ENCODE data around the gene KMT2E.

The KMT2E gene

DNA sequence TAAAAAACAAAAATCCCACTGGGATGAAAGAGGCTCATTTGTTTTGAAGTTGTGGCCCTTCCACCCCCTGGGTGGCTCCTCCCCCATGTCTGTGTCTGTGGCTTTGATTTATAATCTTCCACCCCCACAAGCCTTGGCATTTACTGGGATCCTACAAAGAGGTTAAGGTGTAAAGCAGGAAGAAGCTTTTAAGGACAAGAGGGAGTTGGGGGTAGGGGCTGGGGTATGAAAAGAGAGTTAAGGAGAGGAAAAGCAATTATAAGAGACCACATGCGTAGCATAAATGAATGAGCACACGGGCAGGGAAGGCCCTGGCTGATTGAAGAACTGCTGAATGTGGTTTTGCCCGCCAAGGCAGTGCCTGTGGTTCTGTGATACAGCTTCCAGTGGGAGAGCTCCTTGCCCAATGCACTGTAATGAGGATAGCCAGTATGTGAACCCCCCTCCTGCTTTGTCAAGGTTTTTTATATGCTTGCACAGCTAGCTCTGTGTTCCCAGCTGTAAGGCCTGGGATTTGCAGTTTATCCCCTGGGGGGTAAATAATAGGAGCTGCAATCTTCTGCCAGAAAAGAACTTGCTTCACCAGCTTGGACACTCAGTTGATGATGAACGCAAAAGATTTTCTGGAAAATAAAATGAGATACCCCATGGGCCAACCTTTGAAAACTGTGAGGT lies 34.7 kb upstream of the KMT2E start:
- H3K4me1 ChIP-seq (ENCODE audit: insufficient read depth, low read length), result peaks cover 24% of the 10 kb centered on the region
- no peaks in the 10 kb centered on the region; the same call in 1 of the 2 replicates for H3K36me3 ChIP-seq (ENCODE audit: insufficient read depth, low read length)
- ATAC-seq (ENCODE audit: insufficient read depth, low read depth), result no peak
- H3K9me3 ChIP-seq (ENCODE audit: insufficient read depth, low read length, severe bottlenecking), result no peaks in the 10 kb centered on the region
- H2AFZ ChIP-seq (ENCODE audit: low read depth, low read length), result no peak overlapping the region
- H3K4me2 ChIP-seq (ENCODE audit: insufficient read depth, low read length), result no peak overlapping the region
- no peak for TF ChIP-seq EZH2 (IDR thresholded peaks at IDR 0.05; ENCODE audit: borderline replicate concordance, low read depth, low read length, severe bottlenecking)
- TF ChIP-seq, protein P1, sequence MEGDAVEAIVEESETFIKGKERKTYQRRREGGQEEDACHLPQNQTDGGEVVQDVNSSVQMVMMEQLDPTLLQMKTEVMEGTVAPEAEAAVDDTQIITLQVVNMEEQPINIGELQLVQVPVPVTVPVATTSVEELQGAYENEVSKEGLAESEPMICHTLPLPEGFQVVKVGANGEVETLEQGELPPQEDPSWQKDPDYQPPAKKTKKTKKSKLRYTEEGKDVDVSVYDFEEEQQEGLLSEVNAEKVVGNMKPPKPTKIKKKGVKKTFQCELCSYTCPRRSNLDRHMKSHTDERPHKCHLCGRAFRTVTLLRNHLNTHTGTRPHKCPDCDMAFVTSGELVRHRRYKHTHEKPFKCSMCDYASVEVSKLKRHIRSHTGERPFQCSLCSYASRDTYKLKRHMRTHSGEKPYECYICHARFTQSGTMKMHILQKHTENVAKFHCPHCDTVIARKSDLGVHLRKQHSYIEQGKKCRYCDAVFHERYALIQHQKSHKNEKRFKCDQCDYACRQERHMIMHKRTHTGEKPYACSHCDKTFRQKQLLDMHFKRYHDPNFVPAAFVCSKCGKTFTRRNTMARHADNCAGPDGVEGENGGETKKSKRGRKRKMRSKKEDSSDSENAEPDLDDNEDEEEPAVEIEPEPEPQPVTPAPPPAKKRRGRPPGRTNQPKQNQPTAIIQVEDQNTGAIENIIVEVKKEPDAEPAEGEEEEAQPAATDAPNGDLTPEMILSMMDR (IDR thresholded peaks at IDR 0.05; ENCODE audit: borderline replicate concordance, extremely low read depth, low read length, poor library complexity, severe bottlenecking), result no peak
- no peak overlapping the region for H3K27ac ChIP-seq (ENCODE audit: low read length)
- peaks cover 12% of the 10 kb centered on the region for H4K20me1 ChIP-seq (ENCODE audit: insufficient read depth, low read length)
- no peak for DNase-seq
- H3K9ac ChIP-seq (ENCODE audit: low read depth, low read length), result no peak overlapping the region
- no peaks in the 10 kb centered on the region for H3K27me3 ChIP-seq (ENCODE audit: insufficient read depth, low read length, poor library complexity)
- H3K4me3 ChIP-seq (ENCODE audit: low read depth in 1 of 2, low read length in 2 of 2), result no peak overlapping the region
- H3K79me2 ChIP-seq (ENCODE audit: insufficient read depth, low read length), result peaks cover 38% of the 10 kb centered on the region

- Histone ChIP-seq H3K4me2 (ENCODE audit: insufficient read depth, low read length) (no peak overlapping the region), H3K9ac (ENCODE audit: low read depth, low read length) (no peak overlapping the region), H3K27me3 (ENCODE audit: insufficient read depth, low read length, poor library complexity) (no peaks in the 10 kb centered on the region), H2AFZ (ENCODE audit: low read depth, low read length) (no peak overlapping the region), H3K79me2 (ENCODE audit: insufficient read depth, low read length) (peaks cover 38% of the 10 kb centered on the region), H3K4me1 (ENCODE audit: insufficient read depth, low read length) (peaks cover 35% of the 10 kb centered on the region), H3K27ac (ENCODE audit: low read length) (no peak overlapping the region), H3K36me3 (ENCODE audit: insufficient read depth, low read length) (no peaks in the 10 kb centered on the region; the same call in 1 of the 2 replicates), H3K4me3 (ENCODE audit: low read depth in 1 of 2, low read length in 2 of 2) (no peak overlapping the region), H3K9me3 (ENCODE audit: insufficient read depth, low read length, severe bottlenecking) (no peaks in the 10 kb centered on the region), H4K20me1 (ENCODE audit: insufficient read depth, low read length) (peaks cover 15% of the 10 kb centered on the region)
- DNase-seq (no peak), ATAC-seq (ENCODE audit: insufficient read depth, low read depth) (no peak)
- TF ChIP-seq, protein P1 (IDR thresholded peaks at IDR 0.05; ENCODE audit: borderline replicate concordance, extremely low read depth, low read length, poor library complexity, severe bottlenecking), result no peak
- no peak for TF ChIP-seq EZH2 (IDR thresholded peaks at IDR 0.05; ENCODE audit: borderline replicate concordance, low read depth, low read length, severe bottlenecking)
Observed at GRCh38 chr7:104980440-104980839, 33.6 kb upstream of the KMT2E start.

DNA sequence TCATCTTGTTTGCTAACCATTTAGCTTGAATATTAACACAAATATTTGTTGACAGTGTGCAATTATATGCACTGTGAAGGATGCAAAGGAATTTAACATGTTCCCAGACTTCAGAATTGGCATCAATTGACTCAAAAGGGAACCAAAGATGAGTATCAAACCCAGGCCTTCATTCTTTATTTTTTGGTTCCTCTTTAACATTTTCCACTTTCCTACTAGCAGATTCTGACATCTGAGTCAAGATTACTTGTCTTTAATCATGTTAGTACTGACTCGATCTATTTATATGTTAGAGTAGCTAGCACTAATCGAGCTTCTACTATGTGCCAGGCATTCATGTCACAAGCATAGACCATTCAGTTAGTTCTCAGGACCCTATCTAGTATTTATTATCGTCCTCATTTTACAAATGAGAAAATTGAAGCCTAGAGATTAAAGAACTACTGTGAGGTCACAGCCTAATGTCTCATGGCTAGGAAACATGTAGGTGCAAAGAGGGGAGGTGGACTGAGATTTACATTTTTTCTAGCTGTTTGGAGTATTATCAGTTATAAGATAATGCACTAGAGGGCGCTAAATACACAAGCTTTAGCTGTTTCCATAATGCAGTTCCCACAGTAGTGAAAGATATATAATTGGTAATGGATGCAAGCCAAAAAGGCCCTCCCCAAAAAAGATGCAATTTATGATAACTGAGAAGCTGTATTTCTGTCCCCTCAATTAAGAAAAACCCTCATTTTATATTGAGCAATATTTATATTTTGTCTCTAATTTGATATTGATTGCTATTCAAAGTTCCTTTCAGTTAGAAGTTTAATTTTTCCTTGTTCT lies 32.9 kb upstream of the KMT2E start:
- Histone ChIP-seq H3K27me3 (ENCODE audit: insufficient read depth, low read length, poor library complexity) (no peaks in the 10 kb centered on the region), H3K9me3 (ENCODE audit: insufficient read depth, low read length, severe bottlenecking) (no peaks in the 10 kb centered on the region), H4K20me1 (ENCODE audit: insufficient read depth, low read length) (peaks cover 15% of the 10 kb centered on the region), H3K4me3 (ENCODE audit: low read depth in 1 of 2, low read length in 2 of 2) (no peak overlapping the region), H3K79me2 (ENCODE audit: insufficient read depth, low read length) (peaks cover 38% of the 10 kb centered on the region), H3K27ac (ENCODE audit: low read length) (no peak overlapping the region), H3K4me1 (ENCODE audit: insufficient read depth, low read length) (peaks cover 41% of the 10 kb centered on the region), H2AFZ (ENCODE audit: low read depth, low read length) (no peak overlapping the region), H3K4me2 (ENCODE audit: insufficient read depth, low read length) (no peak overlapping the region), H3K36me3 (ENCODE audit: insufficient read depth, low read length) (no peaks in the 10 kb centered on the region; the same call in 1 of the 2 replicates), H3K9ac (ENCODE audit: low read depth, low read length) (no peak overlapping the region)
- DNase-seq (no peak), ATAC-seq (ENCODE audit: insufficient read depth, low read depth) (peak; percentile 20; the same call in 2 of the 3 replicates)
- TF ChIP-seq, protein P1 (IDR thresholded peaks at IDR 0.05; ENCODE audit: borderline replicate concordance, extremely low read depth, low read length, poor library complexity, severe bottlenecking), result peak; percentile 84
- TF ChIP-seq EZH2 (IDR thresholded peaks at IDR 0.05; ENCODE audit: borderline replicate concordance, low read depth, low read length, severe bottlenecking), result no peak
